GM12892 (cell line): ENCODE measurements around the gene MAML3.

ENCODE experiments used
- POLR2A ChIP-seq: IDR thresholded peaks from 2 replicates; pipeline ENCODE4 v1.6.1; 2011; ENCODE audit warnings: low read depth, low read length, control low read depth
- POLR2AphosphoS5 ChIP-seq: IDR thresholded peaks from 2 replicates; pipeline ENCODE4 v1.6.1; 2011; ENCODE audit warnings: low read depth, low read length, control low read depth
- TAF1 ChIP-seq: IDR thresholded peaks from 2 replicates; pipeline ENCODE4 v1.6.1; 2011; ENCODE audit warnings: low read depth, mild to moderate bottlenecking, control low read depth, low read length, borderline replicate concordance

GRCh38 chr4:140108713-140109230 lies 45.2 kb downstream of the MAML3 start:
- no peak for TF ChIP-seq POLR2A
- no peak for TF ChIP-seq TAF1
- TF ChIP-seq POLR2AphosphoS5 = no peak
